Smooth muscle cell of the pulmonary artery (primary cell): Measurements from ENCODE around the gene SLC25A23. TPM values are rescaled to one million over a fixed set of nuclear protein-coding genes. Genes with fewer than 3 reads are reported as not detected.

Source experiments
- total RNA-seq: library from RNA; depleted of rRNA; stranded (reverse); fragments of >200 nt; gene quantifications from 2 replicates; pipeline ENCODE4 v1.2.3, GENCODE V29; 2014

The SLC25A23 gene
- 48.2 and 56.6 TPM in 2 replicates for total RNA-seq

DNA sequence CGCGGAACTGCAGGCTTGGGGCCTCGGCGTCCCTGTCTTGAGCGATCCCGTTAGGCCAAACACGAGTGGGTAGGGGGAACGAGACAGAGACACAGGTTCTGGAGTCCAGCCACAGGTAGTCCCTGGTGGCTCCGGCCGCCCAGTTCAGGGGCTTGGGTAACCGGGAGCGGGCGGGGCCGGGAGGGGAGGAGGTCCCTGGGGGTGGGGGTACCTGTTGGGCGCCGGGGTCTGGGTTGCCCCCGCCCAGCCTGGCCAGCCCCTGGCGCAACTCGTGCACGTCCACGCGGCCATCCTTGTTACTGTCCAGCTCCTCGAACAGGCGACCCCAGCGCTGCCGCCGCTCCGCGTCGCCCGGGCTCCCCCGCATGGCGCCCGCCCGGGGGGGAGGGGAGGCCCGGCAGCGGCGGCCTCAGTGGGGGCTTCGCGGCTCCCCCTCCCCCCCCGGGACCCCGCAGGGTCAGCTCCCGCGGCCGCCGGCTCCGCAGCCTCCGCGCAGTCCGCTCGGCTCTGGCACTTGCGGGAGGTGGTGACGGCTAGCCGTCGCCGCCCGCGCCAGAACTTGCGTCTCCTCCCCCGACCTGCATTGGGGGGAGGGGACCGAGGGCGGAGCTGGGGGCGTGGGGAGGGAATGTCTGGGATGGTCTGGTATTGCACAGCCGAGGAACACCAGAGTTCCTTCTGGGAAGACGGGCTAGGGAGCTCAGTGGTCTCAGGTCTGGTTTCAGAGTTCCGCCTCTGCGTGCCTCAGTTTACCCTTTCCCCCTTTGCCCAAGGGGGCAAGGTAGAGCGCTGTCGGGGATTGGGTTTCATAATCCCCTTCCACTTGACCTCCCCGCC is at the start of gene SLC25A23:
SLC25A23 (minus strand) TSS at position 531 of the 837 bp plus-strand sequence; CDS start at position 367, 164 bp downstream.

GRCh38 chr19:6501740-6502648 is 42.4 kb upstream of the SLC25A23 start, which contains the start of gene TUBB4A:
Gene TUBB4A, minus strand, starts transcription at chr19:6502309. Its CDS starts 97 bp downstream, at chr19:6502212.

GRCh38 chr19:6481541-6482342 is 22.1 kb upstream of the SLC25A23 start, which contains the start of gene DENND1C:
Gene DENND1C, minus strand, starts transcription at chr19:6481787. Its CDS starts 92 bp downstream, at chr19:6481695.

GRCh38 chr19:6464070-6464873 is 4.7 kb upstream of the SLC25A23 start, which contains the start of gene CRB3:
Gene CRB3, plus strand, starts transcription at chr19:6464271. Its CDS starts 431 bp downstream, at chr19:6464702.

DNA sequence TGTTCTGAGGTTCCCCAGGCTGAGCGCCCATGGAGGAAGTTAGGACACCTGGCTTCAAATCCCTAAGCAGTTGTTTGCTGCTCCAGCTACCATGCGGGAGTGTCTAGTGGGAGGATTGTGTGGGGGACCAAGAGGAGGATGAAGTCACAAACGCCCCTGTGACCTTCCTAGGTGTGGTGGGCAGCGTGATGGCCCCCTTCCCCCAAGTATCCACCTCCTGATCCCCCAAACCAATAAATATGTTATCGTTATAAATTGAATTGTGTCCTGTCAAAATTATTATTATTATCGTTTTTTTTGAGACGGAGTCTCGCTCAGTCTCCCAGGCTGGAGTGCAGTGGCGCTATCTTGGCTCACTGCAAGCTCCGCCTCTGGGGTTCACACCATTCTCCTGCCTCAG is 25.9 kb downstream of the SLC25A23 start, which contains the start of gene SLC25A41:
SLC25A41 (minus strand) TSS at position 101 of the 400 bp plus-strand sequence; CDS start at position 31, 70 bp downstream.

GRCh38 chr19:6424195-6424938 is 35.2 kb downstream of the SLC25A23 start, which contains the start of gene KHSRP:
Gene KHSRP, minus strand, starts transcription at chr19:6424811. Its CDS starts 110 bp downstream, at chr19:6424701.

DNA sequence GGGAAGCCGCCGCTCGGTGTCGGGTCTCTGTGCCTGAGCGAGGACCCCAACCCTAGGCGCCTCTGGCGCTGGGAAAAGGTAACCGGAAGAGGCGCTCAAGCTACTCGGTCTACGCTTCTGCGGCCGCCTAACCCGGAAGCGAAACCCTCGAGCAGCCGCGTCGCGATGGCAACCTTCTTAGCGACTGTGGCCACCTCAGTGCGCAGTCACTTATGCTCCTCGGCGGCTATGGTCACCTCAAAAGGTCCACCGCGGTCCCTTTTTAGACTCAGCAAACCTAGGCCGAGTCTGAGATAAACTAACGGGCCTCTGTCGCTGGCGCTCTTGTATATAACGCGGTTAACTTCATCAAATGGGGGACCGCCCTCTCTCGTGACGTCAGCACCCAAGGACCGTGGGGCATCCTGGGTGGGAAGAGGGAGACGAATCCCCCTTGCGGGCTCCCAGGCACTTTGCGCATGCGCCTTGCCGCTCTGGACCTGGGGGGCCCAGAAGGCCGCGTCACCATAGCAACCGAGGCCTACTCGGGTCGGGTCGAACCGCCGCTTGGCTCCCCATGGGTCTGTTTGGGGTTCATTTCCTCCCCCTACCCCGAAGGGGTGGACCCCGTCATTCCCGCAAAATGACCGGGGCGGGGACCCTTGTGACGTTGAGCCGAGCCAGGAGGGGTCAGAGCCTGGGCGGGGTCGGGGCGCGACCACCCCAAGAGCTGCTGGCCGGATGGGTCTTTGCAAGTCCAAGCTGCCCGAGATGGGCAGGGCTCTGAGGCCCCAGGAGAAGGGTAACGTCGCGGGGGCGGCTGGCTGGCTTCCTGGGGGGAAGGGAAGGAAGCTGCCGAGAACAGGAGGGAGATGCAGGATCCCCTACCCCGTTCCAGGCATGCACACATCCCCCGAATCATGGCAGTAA is 66.3 kb downstream of the SLC25A23 start, which contains the start of gene GTF2F1:
GTF2F1 (minus strand) TSS at position 91 of the 909 bp plus-strand sequence. CDS start 169 bp downstream, outside the sequence.

Other genes starting within 250 kb of the SLC25A23 start
- 11.3 and 14.5 TPM in 2 replicates for gene MLLT1, start 179.8 kb downstream of the SLC25A23 start, total RNA-seq
- not detected in 2 replicates for gene ACER1, start 126.2 kb downstream of the SLC25A23 start, total RNA-seq
- 34.8 and 37.5 TPM in 2 replicates for gene CLPP, start 98.3 kb downstream of the SLC25A23 start, total RNA-seq
- 20.3 and 20.9 TPM in 2 replicates for gene ALKBH7, start 87.0 kb downstream of the SLC25A23 start, total RNA-seq
- gene PSPN, start 83.9 kb downstream of the SLC25A23 start, total RNA-seq = 1.5 and 1.9 TPM in 2 replicates
- gene GTF2F1, start 66.6 kb downstream of the SLC25A23 start, total RNA-seq = 37.1 and 37.7 TPM in 2 replicates
- 145 and 152 TPM in 2 replicates for gene KHSRP, start 35.0 kb downstream of the SLC25A23 start, total RNA-seq
- 0.07 TPM in 1 of 2 replicates, not detected in the other for gene SLC25A41, start 26.0 kb downstream of the SLC25A23 start, total RNA-seq
- 0.17 TPM in 1 of 2 replicates, not detected in the other for gene CRB3, start 4.5 kb upstream of the SLC25A23 start, total RNA-seq
- gene DENND1C, start 22.0 kb upstream of the SLC25A23 start, total RNA-seq = under 0.01 TPM in 1 of 2 replicates, not detected in the other
- gene TUBB4A, start 42.5 kb upstream of the SLC25A23 start, total RNA-seq = not detected in 2 replicates
- 0.26 and 0.99 TPM in 2 replicates for gene TNFSF9, start 71.2 kb upstream of the SLC25A23 start, total RNA-seq
- gene CD70, start 131.4 kb upstream of the SLC25A23 start, total RNA-seq = not detected in 2 replicates
- 0.13 and 0.66 TPM in 2 replicates for gene TNFSF14, start 210.4 kb upstream of the SLC25A23 start, total RNA-seq